GM23338 (cell line): ENCODE data around the gene RSPH3. TPM values are rescaled to one million over a fixed set of nuclear protein-coding genes. Genes with fewer than 3 reads are reported as not detected.

Experiments used
- ATAC-seq: fragments of 200-7000 bp; cut with Tn5 transposase; 3 replicates; pipeline ENCODE4 v1.9.1; 2020
- DNase-seq: peaks from one replicate; pipeline ENCODE4 v3.0.0-alpha.2; 2015; ENCODE audit warnings: low spot score
- H2AFZ ChIP-seq: fragments of 200-600 bp; sonication (generic); 2 replicates; pipeline ENCODE4 v1.8.0; 2016; ENCODE audit warnings: antibody characterized with exemption, mild to moderate bottlenecking, moderate library complexity
- H3F3A ChIP-seq: fragments of 200-600 bp; sonication (generic); replicated peaks from 2 replicates; pipeline ENCODE4 v1.8.0; 2017; ENCODE audit warnings: antibody characterized with exemption, mixed run types, low read depth
- H3K27ac ChIP-seq: fragments of 200-600 bp; sonication (generic); 2 replicates; pipeline ENCODE4 v1.6.1; 2016; ENCODE audit warnings: low read depth
- H3K27me3 ChIP-seq: fragments of 200-600 bp; sonication (generic); 2 replicates; pipeline ENCODE4 v1.8.0; 2016; ENCODE audit warnings: mild to moderate bottlenecking, mixed run types, moderate library complexity; ENCODE audit not compliant: insufficient read depth
- H3K36me3 ChIP-seq: fragments of 200-600 bp; sonication (generic); 2 replicates; pipeline ENCODE4 v1.8.0; 2016; ENCODE audit warnings: mild to moderate bottlenecking; ENCODE audit not compliant: insufficient read depth
- H3K4me1 ChIP-seq: fragments of 200-600 bp; sonication (generic); 2 replicates; pipeline ENCODE4 v1.8.0; 2016; ENCODE audit warnings: mild to moderate bottlenecking, moderate library complexity; ENCODE audit not compliant: insufficient read depth
- H3K4me2 ChIP-seq: fragments of 200-600 bp; sonication (generic); 2 replicates; pipeline ENCODE4 v1.7.1; 2017; ENCODE audit warnings: mixed run types
- H3K4me3 ChIP-seq: fragments of 200-600 bp; sonication (generic); 2 replicates; pipeline ENCODE4 v1.6.1; 2016; ENCODE audit warnings: mixed run types
- H3K79me2 ChIP-seq: fragments of 200-600 bp; sonication (generic); replicated peaks from 2 replicates; pipeline ENCODE4 v1.8.0; 2017; ENCODE audit warnings: mild to moderate bottlenecking; ENCODE audit not compliant: insufficient read depth
- H3K9me2 ChIP-seq: fragments of 200-600 bp; sonication (generic); 2 replicates; pipeline ENCODE4 v1.8.0; 2017; ENCODE audit not compliant: insufficient read depth
- H4K20me1 ChIP-seq: fragments of 200-600 bp; sonication (generic); replicated peaks from 2 replicates; pipeline ENCODE4 v1.8.0; 2017; ENCODE audit warnings: mild to moderate bottlenecking; ENCODE audit not compliant: insufficient read depth
- H3K27ac Mint-ChIP-seq: 2 replicates; pipeline ENCODE4 v1.8.0; 2020; ENCODE audit warnings: inconsistent platforms, mild to moderate bottlenecking, moderate library complexity, mixed read lengths
- H3K27me3 Mint-ChIP-seq: 3 replicates; pipeline ENCODE4 v1.8.0; 2022; ENCODE audit warnings: low read depth, mild to moderate bottlenecking, moderate library complexity, mixed read lengths, inconsistent platforms; ENCODE audit not compliant: insufficient read depth, poor library complexity
- H3K36me3 Mint-ChIP-seq: 3 replicates; pipeline ENCODE4 v1.8.0; 2021; ENCODE audit warnings: low read depth, mild to moderate bottlenecking, inconsistent platforms, moderate library complexity, mixed read lengths
- H3K4me1 Mint-ChIP-seq: 3 replicates; pipeline ENCODE4 v1.8.0; 2020; ENCODE audit warnings: mild to moderate bottlenecking, inconsistent platforms, mixed read lengths
- H3K4me3 Mint-ChIP-seq: 3 replicates; pipeline ENCODE4 v1.8.0; 2021; ENCODE audit warnings: moderate library complexity, mild to moderate bottlenecking, inconsistent platforms, mixed read lengths
- H3K9me3 Mint-ChIP-seq: 3 replicates; pipeline ENCODE4 v1.8.0; 2020; ENCODE audit warnings: moderate library complexity, mild to moderate bottlenecking, inconsistent platforms, mixed read lengths
- CREB1 ChIP-seq: fragments of 250-450 bp; sonication (Bioruptor Pico); IDR thresholded peaks from 2 replicates; pipeline ENCODE4 v1.5.0; 2020; ENCODE audit warnings: low read depth, mild to moderate bottlenecking, moderate library complexity
- EZH2 ChIP-seq: fragments of 200-600 bp; sonication (generic); IDR thresholded peaks from one replicate; pipeline ENCODE4 v1.8.0; 2017; ENCODE audit warnings: antibody characterized with exemption, mild to moderate bottlenecking, low read depth; ENCODE audit not compliant: unreplicated experiment
- EZH2phosphoT487 ChIP-seq: fragments of 200-600 bp; sonication (generic); IDR thresholded peaks from one replicate; pipeline ENCODE4 v1.8.1; 2018; ENCODE audit warnings: antibody characterized with exemption; ENCODE audit not compliant: unreplicated experiment
- JUNB ChIP-seq: IDR thresholded peaks from one replicate; pipeline ENCODE4 v1.6.1; 2016; ENCODE audit warnings: antibody characterized with exemption; ENCODE audit not compliant: unreplicated experiment
- NANOG ChIP-seq: IDR thresholded peaks from 2 replicates; pipeline ENCODE4 v1.6.1; 2016; ENCODE audit warnings: antibody characterized with exemption, borderline replicate concordance
- POLR2AphosphoS5 ChIP-seq: IDR thresholded peaks from 2 replicates; pipeline ENCODE4 v1.6.1; 2016; ENCODE audit warnings: antibody characterized with exemption, low read depth
- STAT1 ChIP-seq: IDR thresholded peaks from one replicate; pipeline ENCODE4 v1.6.1; 2016; ENCODE audit warnings: antibody characterized with exemption; ENCODE audit not compliant: unreplicated experiment
- ZNF114 ChIP-seq: fragments of 250-450 bp; sonication (Bioruptor Pico); IDR thresholded peaks from 2 replicates; pipeline ENCODE4 v1.5.0; 2020; ENCODE audit warnings: mild to moderate bottlenecking, moderate library complexity
- polyA plus RNA-seq: library from polyadenylated mRNA; unstranded; fragments of >200 nt; fragmentation: Nextera tagmentation; extraction: Ambion mirVana; gene quantifications from 2 replicates; pipeline ENCODE4 v1.2.1, GENCODE V29; 2016
- total RNA-seq: library from RNA; depleted of rRNA; stranded (reverse); fragments of >200 nt; shearing (Covaris generic); gene quantifications from 2 replicates; pipeline ENCODE4 v1.2.3, GENCODE V29; 2014
- TF ChIP-seq, protein P1 (sequence below): IDR thresholded peaks from 2 replicates; pipeline ENCODE4 v1.6.1; 2016; ENCODE audit warnings: antibody characterized with exemption
- TF ChIP-seq, protein P2 (sequence below), 2 experiments: fragments of 200-600 bp in 1 of 2; sonication (generic) in 1 of 2; conservative IDR thresholded peaks; 2 replicates each; pipeline versions ENCODE4 v1.5.1 to v1.6.1; 2016 to 2017; ENCODE audit warnings: antibody characterized with exemption in 2 of 2, low read depth in 2 of 2, mild to moderate bottlenecking in 2 of 2, moderate library complexity in 1 of 2
- TF ChIP-seq, protein P3 (sequence below): fragments of 250-450 bp; sonication (Bioruptor Pico); IDR thresholded peaks from 2 replicates; pipeline ENCODE4 v1.5.0; 2020; ENCODE audit warnings: mild to moderate bottlenecking, moderate library complexity

Gene RSPH3
- total and polyA plus RNA-seq, 2 experiments from 2014 or later: 1.7 to 3.9 TPM

DNA sequence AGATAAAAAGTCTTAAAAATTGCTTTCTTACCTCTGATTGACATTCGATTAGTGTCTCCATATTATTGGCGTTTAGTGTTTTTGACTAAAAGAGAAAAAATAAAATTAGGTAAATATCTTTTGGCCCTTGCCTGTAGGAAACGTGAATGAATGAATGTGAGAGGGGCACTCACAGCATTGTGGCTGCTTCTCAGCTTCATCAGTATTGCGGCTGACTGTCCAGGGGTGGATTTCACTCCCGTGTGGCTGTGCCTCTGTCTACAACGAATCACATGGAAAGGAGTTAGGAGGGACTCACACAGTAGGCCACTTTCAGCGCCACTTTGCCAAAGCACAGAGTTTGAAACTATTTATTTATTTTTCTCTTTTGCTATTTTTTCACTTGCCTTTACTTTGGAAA, 43.9 kb upstream of the RSPH3 start:
- Mint-ChIP-seq H3K4me1 (peaks cover 19% of the 10 kb centered on the region; the same call in 2 of the 3 replicates), H3K27me3 (no peaks in the 10 kb centered on the region), H3K9me3 (no peaks in the 10 kb centered on the region), H3K36me3 (no peaks in the 10 kb centered on the region), H3K27ac (no peak overlapping the region), H3K4me3 (no peak overlapping the region)
- no peak overlapping the region for H3K4me2 ChIP-seq
- no peaks in the 10 kb centered on the region for H3K9me2 ChIP-seq
- no peaks in the 10 kb centered on the region for H3K36me3 ChIP-seq
- H3F3A ChIP-seq: no peaks in the 10 kb centered on the region
- H3K4me3 ChIP-seq: no peak overlapping the region
- no peak overlapping the region for H3K27ac ChIP-seq
- no peaks in the 10 kb centered on the region; the same call in 1 of the 2 replicates for H3K4me1 ChIP-seq
- H3K79me2 ChIP-seq: no peaks in the 10 kb centered on the region
- DNase-seq (no peak), ATAC-seq (no peak)
- TF ChIP-seq CREB1 (CRISPR knock-in tag): no peak
- TF ChIP-seq ZNF114: no peak
- TF ChIP-seq EZH2: no peak
- TF ChIP-seq, protein P1, sequence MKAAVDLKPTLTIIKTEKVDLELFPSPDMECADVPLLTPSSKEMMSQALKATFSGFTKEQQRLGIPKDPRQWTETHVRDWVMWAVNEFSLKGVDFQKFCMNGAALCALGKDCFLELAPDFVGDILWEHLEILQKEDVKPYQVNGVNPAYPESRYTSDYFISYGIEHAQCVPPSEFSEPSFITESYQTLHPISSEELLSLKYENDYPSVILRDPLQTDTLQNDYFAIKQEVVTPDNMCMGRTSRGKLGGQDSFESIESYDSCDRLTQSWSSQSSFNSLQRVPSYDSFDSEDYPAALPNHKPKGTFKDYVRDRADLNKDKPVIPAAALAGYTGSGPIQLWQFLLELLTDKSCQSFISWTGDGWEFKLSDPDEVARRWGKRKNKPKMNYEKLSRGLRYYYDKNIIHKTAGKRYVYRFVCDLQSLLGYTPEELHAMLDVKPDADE: no peak
- TF ChIP-seq, protein P2, sequence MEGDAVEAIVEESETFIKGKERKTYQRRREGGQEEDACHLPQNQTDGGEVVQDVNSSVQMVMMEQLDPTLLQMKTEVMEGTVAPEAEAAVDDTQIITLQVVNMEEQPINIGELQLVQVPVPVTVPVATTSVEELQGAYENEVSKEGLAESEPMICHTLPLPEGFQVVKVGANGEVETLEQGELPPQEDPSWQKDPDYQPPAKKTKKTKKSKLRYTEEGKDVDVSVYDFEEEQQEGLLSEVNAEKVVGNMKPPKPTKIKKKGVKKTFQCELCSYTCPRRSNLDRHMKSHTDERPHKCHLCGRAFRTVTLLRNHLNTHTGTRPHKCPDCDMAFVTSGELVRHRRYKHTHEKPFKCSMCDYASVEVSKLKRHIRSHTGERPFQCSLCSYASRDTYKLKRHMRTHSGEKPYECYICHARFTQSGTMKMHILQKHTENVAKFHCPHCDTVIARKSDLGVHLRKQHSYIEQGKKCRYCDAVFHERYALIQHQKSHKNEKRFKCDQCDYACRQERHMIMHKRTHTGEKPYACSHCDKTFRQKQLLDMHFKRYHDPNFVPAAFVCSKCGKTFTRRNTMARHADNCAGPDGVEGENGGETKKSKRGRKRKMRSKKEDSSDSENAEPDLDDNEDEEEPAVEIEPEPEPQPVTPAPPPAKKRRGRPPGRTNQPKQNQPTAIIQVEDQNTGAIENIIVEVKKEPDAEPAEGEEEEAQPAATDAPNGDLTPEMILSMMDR (conservative IDR thresholded peaks at IDR 0.05; ENCODE audit: low read depth in 2 of 2): no peak
- no peak for TF ChIP-seq NANOG
- no peak for TF ChIP-seq STAT1
- TF ChIP-seq POLR2AphosphoS5: no peak
- TF ChIP-seq EZH2phosphoT487: no peak
- no peak for TF ChIP-seq JUNB
- no peaks in the 10 kb centered on the region for H3K27me3 ChIP-seq
- no peak overlapping the region for H2AFZ ChIP-seq
- no peaks in the 10 kb centered on the region for H4K20me1 ChIP-seq

DNA sequence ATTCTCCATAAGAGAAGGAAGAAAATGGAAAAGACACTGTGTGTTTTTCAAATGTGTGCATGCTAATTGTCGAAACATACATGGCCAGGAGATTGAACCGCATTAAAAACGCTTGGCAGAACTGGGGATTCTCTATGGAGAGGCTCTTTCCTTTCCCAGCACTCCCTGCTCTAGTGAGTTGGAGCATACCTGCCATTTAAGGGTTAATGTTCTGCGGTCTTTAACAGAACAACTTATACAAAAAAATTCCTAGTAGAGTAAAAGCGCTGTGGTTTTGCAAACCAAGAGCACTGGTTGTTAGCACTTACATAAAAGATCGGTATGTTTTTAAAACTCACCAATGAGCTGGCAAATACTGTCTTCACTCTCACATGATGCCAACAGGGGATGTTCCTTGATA, 43.2 kb upstream of the RSPH3 start:
- Histone ChIP-seq H3K27me3 (no peaks in the 10 kb centered on the region), H3K4me2 (no peak overlapping the region), H3F3A (no peaks in the 10 kb centered on the region), H2AFZ (no peak overlapping the region), H3K27ac (no peak overlapping the region), H3K79me2 (no peaks in the 10 kb centered on the region), H3K9me2 (no peaks in the 10 kb centered on the region), H3K36me3 (no peaks in the 10 kb centered on the region), H3K4me3 (no peak overlapping the region), H3K4me1 (no peaks in the 10 kb centered on the region; the same call in 1 of the 2 replicates), H4K20me1 (no peaks in the 10 kb centered on the region)
- no peaks in the 10 kb centered on the region for H3K36me3 Mint-ChIP-seq
- ATAC-seq (no peak), DNase-seq (no peak)
- H3K4me3 Mint-ChIP-seq: no peak overlapping the region
- no peaks in the 10 kb centered on the region for H3K9me3 Mint-ChIP-seq
- H3K4me1 Mint-ChIP-seq: peaks cover 19% of the 10 kb centered on the region; the same call in 2 of the 3 replicates
- H3K27me3 Mint-ChIP-seq: no peaks in the 10 kb centered on the region
- no peak overlapping the region for H3K27ac Mint-ChIP-seq
- TF ChIP-seq, protein P2 (conservative IDR thresholded peaks at IDR 0.05; ENCODE audit: low read depth in 2 of 2): no peak
- TF ChIP-seq, protein P3, sequence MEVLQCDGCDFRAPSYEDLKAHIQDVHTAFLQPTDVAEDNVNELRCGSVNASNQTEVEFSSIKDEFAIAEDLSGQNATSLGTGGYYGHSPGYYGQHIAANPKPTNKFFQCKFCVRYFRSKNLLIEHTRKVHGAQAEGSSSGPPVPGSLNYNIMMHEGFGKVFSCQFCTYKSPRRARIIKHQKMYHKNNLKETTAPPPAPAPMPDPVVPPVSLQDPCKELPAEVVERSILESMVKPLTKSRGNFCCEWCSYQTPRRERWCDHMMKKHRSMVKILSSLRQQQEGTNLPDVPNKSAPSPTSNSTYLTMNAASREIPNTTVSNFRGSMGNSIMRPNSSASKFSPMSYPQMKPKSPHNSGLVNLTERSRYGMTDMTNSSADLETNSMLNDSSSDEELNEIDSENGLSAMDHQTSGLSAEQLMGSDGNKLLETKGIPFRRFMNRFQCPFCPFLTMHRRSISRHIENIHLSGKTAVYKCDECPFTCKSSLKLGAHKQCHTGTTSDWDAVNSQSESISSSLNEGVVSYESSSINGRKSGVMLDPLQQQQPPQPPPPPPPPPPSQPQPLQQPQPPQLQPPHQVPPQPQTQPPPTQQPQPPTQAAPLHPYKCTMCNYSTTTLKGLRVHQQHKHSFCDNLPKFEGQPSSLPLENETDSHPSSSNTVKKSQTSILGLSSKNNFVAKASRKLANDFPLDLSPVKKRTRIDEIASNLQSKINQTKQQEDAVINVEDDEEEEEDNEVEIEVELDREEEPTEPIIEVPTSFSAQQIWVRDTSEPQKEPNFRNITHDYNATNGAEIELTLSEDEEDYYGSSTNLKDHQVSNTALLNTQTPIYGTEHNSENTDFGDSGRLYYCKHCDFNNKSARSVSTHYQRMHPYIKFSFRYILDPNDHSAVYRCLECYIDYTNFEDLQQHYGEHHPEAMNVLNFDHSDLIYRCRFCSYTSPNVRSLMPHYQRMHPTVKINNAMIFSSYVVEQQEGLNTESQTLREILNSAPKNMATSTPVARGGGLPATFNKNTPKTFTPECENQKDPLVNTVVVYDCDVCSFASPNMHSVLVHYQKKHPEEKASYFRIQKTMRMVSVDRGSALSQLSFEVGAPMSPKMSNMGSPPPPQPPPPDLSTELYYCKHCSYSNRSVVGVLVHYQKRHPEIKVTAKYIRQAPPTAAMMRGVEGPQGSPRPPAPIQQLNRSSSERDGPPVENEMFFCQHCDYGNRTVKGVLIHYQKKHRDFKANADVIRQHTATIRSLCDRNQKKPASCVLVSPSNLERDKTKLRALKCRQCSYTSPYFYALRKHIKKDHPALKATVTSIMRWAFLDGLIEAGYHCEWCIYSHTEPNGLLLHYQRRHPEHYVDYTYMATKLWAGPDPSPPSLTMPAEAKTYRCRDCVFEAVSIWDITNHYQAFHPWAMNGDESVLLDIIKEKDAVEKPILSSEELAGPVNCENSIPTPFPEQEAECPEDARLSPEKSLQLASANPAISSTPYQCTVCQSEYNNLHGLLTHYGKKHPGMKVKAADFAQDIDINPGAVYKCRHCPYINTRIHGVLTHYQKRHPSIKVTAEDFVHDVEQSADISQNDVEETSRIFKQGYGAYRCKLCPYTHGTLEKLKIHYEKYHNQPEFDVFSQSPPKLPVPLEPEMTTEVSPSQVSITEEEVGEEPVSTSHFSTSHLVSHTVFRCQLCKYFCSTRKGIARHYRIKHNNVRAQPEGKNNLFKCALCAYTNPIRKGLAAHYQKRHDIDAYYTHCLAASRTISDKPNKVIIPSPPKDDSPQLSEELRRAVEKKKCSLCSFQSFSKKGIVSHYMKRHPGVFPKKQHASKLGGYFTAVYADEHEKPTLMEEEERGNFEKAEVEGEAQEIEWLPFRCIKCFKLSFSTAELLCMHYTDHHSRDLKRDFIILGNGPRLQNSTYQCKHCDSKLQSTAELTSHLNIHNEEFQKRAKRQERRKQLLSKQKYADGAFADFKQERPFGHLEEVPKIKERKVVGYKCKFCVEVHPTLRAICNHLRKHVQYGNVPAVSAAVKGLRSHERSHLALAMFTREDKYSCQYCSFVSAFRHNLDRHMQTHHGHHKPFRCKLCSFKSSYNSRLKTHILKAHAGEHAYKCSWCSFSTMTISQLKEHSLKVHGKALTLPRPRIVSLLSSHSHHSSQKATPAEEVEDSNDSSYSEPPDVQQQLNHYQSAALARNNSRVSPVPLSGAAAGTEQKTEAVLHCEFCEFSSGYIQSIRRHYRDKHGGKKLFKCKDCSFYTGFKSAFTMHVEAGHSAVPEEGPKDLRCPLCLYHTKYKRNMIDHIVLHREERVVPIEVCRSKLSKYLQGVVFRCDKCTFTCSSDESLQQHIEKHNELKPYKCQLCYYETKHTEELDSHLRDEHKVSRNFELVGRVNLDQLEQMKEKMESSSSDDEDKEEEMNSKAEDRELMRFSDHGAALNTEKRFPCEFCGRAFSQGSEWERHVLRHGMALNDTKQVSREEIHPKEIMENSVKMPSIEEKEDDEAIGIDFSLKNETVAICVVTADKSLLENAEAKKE (CRISPR knock-in tag): no peak
- TF ChIP-seq CREB1 (CRISPR knock-in tag): no peak
- TF ChIP-seq ZNF114: no peak
